ENCODE data around the gene KRT6B.
"Not testable (repeated sequence)": the region's sequence is repeated elsewhere in the genome, so short reads cannot be mapped to it uniquely, and the experiment has no call there.

KRT6B gene

GRCh38 chr12:52411815-52412214 is 40.1 kb downstream of the KRT6B start:
- H3K4me3 ChIP-seq (ENCODE audit: low read length) = no peak overlapping the region
- no peak for TF ChIP-seq CTCF (conservative IDR thresholded peaks at IDR 0.05; ENCODE audit: low read length)
- no peak for DNase-seq (ENCODE audit: low read depth)

GRCh38 chr12:52410589-52411248 is 41.2 kb downstream of the KRT6B start:
- DNase-seq (ENCODE audit: low read depth); H3K4me3 ChIP-seq (ENCODE audit: low read length): not testable (repeated sequence)

- H3K4me3 ChIP-seq (ENCODE audit: low read length) = no peak overlapping the region
- no peak for TF ChIP-seq CTCF (conservative IDR thresholded peaks at IDR 0.05; ENCODE audit: low read length)
- no peak for DNase-seq (ENCODE audit: low read depth)
These were observed 44.0 kb downstream of the KRT6B start for GRCh38 chr12:52407918-52408317.

- H3K4me3 ChIP-seq (ENCODE audit: low read length) = no peak within 1 kb of the TSS
- no peak for DNase-seq (ENCODE audit: low read depth)
- no peak for TF ChIP-seq CTCF (conservative IDR thresholded peaks at IDR 0.05; ENCODE audit: low read length)
These were observed 46.0 kb downstream of the KRT6B start, which contains the start of gene KRT82 for GRCh38 chr12:52405922-52406385. Gene KRT82, minus strand, starts transcription at chr12:52406335. Its CDS starts 58 bp downstream, at chr12:52406277.

- no peak for DNase-seq (ENCODE audit: low read depth)
These were observed 47.0 kb downstream of the KRT6B start for GRCh38 chr12:52404951-52405350.

GRCh38 chr12:52403561-52403960 is 48.4 kb downstream of the KRT6B start:
- DNase-seq (ENCODE audit: low read depth) = no peak
- H3K4me3 ChIP-seq (ENCODE audit: low read length) = no peak overlapping the region
- TF ChIP-seq CTCF (conservative IDR thresholded peaks at IDR 0.05; ENCODE audit: low read length) = no peak

More at GRCh38 chr12:52404951-52405350, 47.0 kb downstream of the KRT6B start:
- H3K4me3 ChIP-seq (ENCODE audit: low read length) = no peak overlapping the region
- no peak for TF ChIP-seq CTCF (conservative IDR thresholded peaks at IDR 0.05; ENCODE audit: low read length)

- H3K4me3 ChIP-seq (ENCODE audit: low read length) = no peak overlapping the region
- DNase-seq (ENCODE audit: low read depth) = no peak
- no peak for TF ChIP-seq CTCF (conservative IDR thresholded peaks at IDR 0.05; ENCODE audit: low read length)
These were observed 48.9 kb downstream of the KRT6B start for GRCh38 chr12:52402873-52403540.

All from AG10803 (cell line).